Fibroblast of the aortic adventitia (primary cell): ENCODE measurements around the gene RAE1. TPM values are rescaled to one million over a fixed set of nuclear protein-coding genes. Genes with fewer than 3 reads are reported as not detected.

Experiments used
- DNase-seq: peaks from one replicate; pipeline ENCODE4 v3.0.0-alpha.2; 2010; ENCODE audit warnings: low read depth
- H3K4me3 ChIP-seq: 2 replicates; pipeline ENCODE4 v1.5.1; 2011; ENCODE audit warnings: low read depth, mild to moderate bottlenecking, control low read depth, low read length, moderate library complexity
- total RNA-seq: library from RNA; depleted of rRNA; stranded (reverse); fragments of >200 nt; gene quantifications from 2 replicates; pipeline ENCODE4 v1.2.3, GENCODE V29; 2012; ENCODE audit warnings: low replicate concordance
- TF ChIP-seq, protein P1 (sequence below): IDR thresholded peaks from 2 replicates; pipeline ENCODE4 v1.5.1; 2011; ENCODE audit warnings: mild to moderate bottlenecking, low read length, control low read depth, inconsistent platforms; ENCODE audit not compliant: insufficient read depth

Gene RAE1
- total RNA-seq, 1 donor, result 24.8 TPM

- DNase-seq, result no peak
- TF ChIP-seq, protein P1, sequence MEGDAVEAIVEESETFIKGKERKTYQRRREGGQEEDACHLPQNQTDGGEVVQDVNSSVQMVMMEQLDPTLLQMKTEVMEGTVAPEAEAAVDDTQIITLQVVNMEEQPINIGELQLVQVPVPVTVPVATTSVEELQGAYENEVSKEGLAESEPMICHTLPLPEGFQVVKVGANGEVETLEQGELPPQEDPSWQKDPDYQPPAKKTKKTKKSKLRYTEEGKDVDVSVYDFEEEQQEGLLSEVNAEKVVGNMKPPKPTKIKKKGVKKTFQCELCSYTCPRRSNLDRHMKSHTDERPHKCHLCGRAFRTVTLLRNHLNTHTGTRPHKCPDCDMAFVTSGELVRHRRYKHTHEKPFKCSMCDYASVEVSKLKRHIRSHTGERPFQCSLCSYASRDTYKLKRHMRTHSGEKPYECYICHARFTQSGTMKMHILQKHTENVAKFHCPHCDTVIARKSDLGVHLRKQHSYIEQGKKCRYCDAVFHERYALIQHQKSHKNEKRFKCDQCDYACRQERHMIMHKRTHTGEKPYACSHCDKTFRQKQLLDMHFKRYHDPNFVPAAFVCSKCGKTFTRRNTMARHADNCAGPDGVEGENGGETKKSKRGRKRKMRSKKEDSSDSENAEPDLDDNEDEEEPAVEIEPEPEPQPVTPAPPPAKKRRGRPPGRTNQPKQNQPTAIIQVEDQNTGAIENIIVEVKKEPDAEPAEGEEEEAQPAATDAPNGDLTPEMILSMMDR, result no peak
- H3K4me3 ChIP-seq, result no peak overlapping the region
Measured at GRCh38 chr20:57421253-57422220, 70.5 kb downstream of the RAE1 start.

DNA sequence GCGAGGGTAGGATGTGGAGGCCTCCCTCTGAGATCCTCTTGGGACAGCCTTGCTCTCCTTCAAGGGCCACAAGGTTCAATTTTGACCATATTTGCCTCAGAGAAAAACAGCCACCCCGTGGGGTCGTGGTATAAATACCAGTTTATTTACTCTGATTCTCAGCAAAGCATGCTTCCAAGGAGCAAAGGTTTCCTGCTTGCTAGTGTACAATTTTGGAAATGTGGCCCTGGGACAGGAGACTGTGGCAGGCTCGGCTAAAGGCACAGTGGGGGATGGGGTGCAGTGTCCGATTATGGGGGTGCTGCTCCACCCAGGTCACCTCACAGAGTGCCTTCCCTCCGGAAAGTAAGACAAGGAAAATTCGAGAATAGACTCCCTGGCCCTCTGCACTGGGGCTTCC lies 71.2 kb downstream of the RAE1 start:
- DNase-seq, result no peak
- TF ChIP-seq, protein P1, result no peak
- H3K4me3 ChIP-seq, result no peak overlapping the region

DNA sequence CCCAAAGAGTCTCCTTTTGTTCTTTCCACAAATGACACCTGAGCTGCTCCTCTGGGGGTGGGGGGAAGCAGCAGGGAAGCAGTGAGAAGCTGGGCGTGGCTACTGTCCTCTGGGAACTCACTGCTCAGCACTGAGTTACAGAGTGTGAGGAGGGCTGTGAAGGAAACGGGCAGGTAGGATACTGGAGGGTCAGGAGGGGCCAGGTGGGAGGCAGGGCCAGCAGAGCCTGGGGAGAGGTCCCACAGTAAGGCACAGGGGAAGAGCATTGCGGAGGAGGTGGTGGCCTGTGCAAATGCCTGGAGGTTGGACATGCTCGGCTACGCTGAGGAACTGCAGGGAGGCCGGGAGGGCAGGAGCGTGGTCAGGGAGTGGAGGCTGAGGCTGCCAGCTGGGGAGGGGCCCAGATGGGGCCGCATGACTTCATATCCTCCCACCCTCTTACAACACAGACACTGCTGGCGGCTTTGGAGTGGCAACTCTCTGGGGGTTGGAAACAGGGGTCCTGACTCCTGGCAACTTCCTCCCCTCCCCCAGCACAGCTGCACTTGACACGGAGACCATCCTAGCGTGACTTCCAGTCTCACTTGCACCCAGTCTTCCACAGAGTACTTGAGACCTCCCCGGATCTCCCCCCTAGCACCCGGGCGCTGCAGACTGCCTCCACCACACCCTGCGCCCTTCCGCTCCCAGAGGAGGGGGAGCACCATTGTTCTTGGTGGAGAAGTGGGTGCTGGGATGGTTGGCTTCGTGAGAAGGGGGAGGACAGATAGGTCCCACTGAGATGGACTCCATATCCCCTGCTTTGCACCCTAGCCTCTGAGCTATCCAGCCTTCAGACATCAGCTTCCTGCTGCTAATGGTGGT lies 74.3 kb downstream of the RAE1 start:
- DNase-seq, result peak; percentile 28
- TF ChIP-seq, protein P1, result no peak
- no peak overlapping the region for H3K4me3 ChIP-seq

DNA sequence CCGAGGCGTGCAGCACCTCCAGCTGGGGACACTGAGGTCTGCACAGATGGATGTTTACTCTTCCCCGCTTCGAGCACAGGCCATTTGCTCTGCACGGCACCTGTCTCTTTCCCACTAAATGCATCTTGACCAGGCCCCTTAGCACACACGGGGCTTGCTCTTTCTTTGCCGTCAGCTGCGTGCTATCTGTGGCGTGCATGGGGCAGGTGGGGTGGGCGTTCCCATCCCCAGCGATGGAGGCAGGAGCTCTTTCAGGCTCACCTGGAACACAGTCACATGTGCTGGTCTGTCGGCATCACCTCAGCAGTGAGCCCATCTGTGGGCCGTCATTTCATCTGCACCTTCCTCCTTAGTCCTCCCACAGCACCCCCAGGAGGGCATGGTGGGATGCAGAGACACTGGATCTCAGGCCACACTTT lies 75.2 kb downstream of the RAE1 start:
- H3K4me3 ChIP-seq, result no peak overlapping the region
- TF ChIP-seq, protein P1, result no peak
- DNase-seq, result no peak

GRCh38 chr20:57426831-57427230 lies 75.8 kb downstream of the RAE1 start:
- H3K4me3 ChIP-seq, result no peak overlapping the region
- no peak for DNase-seq
- TF ChIP-seq, protein P1, result no peak

- no peak for DNase-seq
- TF ChIP-seq, protein P1, result no peak
- H3K4me3 ChIP-seq, result no peak overlapping the region
Measured at GRCh38 chr20:57428324-57429158, 77.5 kb downstream of the RAE1 start.
